H7 (cell line): ENCODE results near the gene IFNL3. TPM values are rescaled to one million over a fixed set of nuclear protein-coding genes. Genes with fewer than 3 reads are reported as not detected.
A peak's percentile ranks its signal among the peaks of the same experiment; 100 is the strongest.

Source experiments
- DNase-seq: peaks from one replicate; pipeline ENCODE4 v3.0.0; 2012
- H3K27me3 ChIP-seq: 2 replicates; pipeline ENCODE4 v1.6.0; 2011; ENCODE audit warnings: mild to moderate bottlenecking, low read length; ENCODE audit not compliant: control insufficient read depth, insufficient read depth
- H3K36me3 ChIP-seq: replicated peaks from 2 replicates; pipeline ENCODE4 v1.5.1; 2011; ENCODE audit warnings: low read length; ENCODE audit not compliant: control insufficient read depth, insufficient read depth
- H3K4me3 ChIP-seq: 2 replicates; pipeline ENCODE4 v1.5.1; 2011; ENCODE audit warnings: low read depth, mild to moderate bottlenecking, control low read depth, low read length, moderate library complexity; ENCODE audit not compliant: insufficient read depth
- total RNA-seq: library from RNA; depleted of rRNA; stranded (reverse); fragments of >200 nt; shearing (Covaris generic); gene quantifications from 2 replicates; pipeline ENCODE4 v1.2.3, GENCODE V29; 2014

The IFNL3 gene
- total RNA-seq, 1 experiment from 2014 or later: not detected

GRCh38 chr19:39264306-39265290 lies 19.8 kb upstream of the IFNL3 start:
- Histone ChIP-seq H3K36me3 (no peaks in the 10 kb centered on the region), H3K4me3 (peak overlapping the region; percentile 20; the same call in 1 of the 2 replicates), H3K27me3 (peaks cover 46% of the 10 kb centered on the region)
- DNase-seq: peak; percentile 87

DNA sequence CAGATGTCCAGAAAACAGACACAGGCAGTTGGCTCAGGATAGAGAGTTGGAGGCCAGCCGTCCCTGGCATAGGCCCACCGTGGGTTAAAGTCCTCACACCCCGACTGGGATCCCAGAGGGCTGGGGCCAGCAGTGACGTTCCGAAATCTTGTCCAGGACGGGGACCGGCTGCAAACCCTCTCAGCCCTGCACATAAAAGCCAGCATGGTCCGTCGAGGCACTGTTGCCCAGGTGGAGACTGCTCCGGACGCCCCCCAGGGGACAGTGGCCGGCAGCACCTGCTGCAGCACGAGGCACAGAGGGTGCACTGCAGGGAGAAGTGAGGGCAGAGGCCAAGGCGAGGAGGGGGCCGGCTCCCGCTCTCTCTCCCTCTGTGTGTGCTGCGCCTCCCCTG lies 19.1 kb upstream of the IFNL3 start:
- peaks cover 46% of the 10 kb centered on the region for H3K27me3 ChIP-seq
- DNase-seq: no peak
- H3K36me3 ChIP-seq: no peaks in the 10 kb centered on the region
- H3K4me3 ChIP-seq: peak overlapping the region; percentile 20; the same call in 1 of the 2 replicates

- Histone ChIP-seq H3K4me3 (no peak overlapping the region), H3K27me3 (peaks cover 46% of the 10 kb centered on the region), H3K36me3 (no peaks in the 10 kb centered on the region)
- DNase-seq: no peak
Observed at GRCh38 chr19:39262496-39262895, 17.7 kb upstream of the IFNL3 start.

- Histone ChIP-seq H3K27me3 (peaks cover 42% of the 10 kb centered on the region), H3K4me3 (no peak overlapping the region), H3K36me3 (no peaks in the 10 kb centered on the region)
- no peak for DNase-seq
Observed at GRCh38 chr19:39261704-39262103, 16.9 kb upstream of the IFNL3 start.

GRCh38 chr19:39257227-39257626 lies 12.4 kb upstream of the IFNL3 start:
- no peak for DNase-seq
- Histone ChIP-seq H3K27me3 (peaks cover 10% of the 10 kb centered on the region), H3K36me3 (no peaks in the 10 kb centered on the region)

DNA sequence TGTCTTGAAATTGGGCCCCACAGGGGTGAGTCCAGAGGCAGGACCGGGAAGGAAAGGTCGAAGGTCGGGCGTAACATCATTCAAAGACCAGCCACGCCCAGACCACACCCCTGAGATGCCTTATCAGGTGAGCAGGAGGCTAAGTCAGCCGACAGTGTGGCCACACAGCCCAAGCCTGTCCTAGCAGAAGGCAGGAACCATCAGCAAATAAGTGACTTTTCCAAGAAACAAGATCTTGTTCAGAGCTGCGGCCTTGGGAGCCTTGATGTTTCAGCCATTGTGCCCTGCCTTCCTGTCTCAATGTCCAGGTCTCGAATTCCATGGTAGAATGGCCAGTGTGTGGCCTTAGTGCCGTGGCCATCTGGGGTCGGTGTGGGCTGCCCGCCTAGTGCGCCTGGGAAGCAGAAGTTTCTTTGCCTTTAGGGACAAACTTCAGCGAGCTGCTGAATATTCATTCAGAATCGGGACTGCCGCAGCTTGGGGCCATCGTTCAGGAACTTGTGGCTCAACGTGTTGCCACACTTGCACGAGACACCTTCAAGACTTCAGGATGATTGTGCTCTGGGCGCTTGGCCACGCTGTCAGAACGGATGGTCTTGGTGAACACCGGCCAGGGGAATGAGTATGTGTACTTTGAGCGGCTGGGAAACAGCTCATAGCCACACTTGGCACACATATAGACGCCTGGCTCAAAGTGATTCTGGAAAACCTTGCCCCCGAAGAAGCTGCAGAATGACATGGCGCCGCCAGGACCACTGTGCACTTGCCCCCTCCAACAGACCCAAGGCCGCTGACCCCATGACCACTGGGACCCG lies 9.9 kb upstream of the IFNL3 start:
- Histone ChIP-seq H3K4me3 (no peak overlapping the region), H3K27me3 (peaks cover 10% of the 10 kb centered on the region), H3K36me3 (no peaks in the 10 kb centered on the region)
- DNase-seq: no peak

More at GRCh38 chr19:39257227-39257626, 12.4 kb upstream of the IFNL3 start:
- no peak overlapping the region for H3K4me3 ChIP-seq

DNA sequence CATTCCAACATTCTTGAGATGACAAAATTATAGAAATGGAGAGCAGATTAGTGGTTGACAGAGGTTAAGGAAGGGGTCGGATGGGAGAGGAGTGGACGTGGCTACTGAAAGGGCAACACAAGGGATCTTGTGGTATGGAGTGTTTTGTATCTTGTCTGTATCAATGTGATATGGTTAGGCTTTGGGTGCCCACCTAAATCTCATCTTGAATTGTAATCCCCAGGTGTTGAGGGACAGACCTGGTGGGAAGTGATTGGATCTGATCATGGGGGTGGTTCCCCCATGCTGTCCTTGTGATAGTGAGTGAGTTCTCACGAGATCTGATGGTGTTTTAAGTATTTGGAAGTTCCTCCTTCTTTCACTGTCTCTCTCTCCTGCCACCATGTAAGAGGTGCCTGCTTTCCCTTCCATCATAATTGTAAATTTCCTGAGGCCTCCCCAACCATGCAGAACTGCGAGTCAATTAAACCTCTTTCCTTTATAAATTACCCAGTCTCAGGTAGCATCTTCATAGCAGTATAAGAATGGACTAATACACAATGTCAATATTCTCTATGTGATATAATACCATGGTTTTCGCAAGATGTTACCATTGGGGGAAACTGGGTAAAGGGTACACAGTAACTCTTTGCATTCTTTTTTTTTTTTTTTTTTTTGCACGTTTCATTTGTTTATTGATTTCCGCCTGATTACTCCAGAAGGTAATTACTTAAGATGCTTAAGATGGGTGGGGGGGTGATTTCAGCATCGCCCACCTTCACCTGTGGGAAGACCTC lies 8.8 kb upstream of the IFNL3 start:
- Histone ChIP-seq H3K27me3 (peaks cover 21% of the 10 kb centered on the region), H3K4me3 (no peak overlapping the region), H3K36me3 (no peaks in the 10 kb centered on the region)
- no peak for DNase-seq

DNA sequence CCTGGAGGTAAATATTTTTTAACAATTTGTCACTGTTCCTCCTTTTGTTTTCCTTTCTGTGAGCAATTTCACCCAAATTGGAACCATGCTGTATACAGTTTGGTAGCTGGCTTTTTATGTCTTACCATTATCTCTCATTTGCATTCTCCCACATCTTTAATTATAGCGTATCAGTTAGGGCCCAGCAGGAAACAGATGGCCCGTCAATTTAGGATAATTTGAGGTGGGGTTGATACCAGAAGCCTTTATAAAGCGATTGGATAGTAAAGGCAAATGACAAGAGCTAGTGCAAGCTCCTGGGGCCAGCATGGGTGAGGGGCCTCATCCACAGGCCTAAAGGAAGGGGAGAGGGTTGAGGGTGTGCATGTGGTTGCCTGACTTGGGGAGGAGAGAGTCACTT lies 7.7 kb upstream of the IFNL3 start:
- no peak overlapping the region for H3K4me3 ChIP-seq
- DNase-seq: no peak
- no peaks in the 10 kb centered on the region for H3K36me3 ChIP-seq
- peaks cover 32% of the 10 kb centered on the region for H3K27me3 ChIP-seq

GRCh38 chr19:39251846-39252245 lies 7.0 kb upstream of the IFNL3 start:
- Histone ChIP-seq H3K36me3 (no peaks in the 10 kb centered on the region), H3K27me3 (peaks cover 38% of the 10 kb centered on the region)
- no peak for DNase-seq

DNA sequence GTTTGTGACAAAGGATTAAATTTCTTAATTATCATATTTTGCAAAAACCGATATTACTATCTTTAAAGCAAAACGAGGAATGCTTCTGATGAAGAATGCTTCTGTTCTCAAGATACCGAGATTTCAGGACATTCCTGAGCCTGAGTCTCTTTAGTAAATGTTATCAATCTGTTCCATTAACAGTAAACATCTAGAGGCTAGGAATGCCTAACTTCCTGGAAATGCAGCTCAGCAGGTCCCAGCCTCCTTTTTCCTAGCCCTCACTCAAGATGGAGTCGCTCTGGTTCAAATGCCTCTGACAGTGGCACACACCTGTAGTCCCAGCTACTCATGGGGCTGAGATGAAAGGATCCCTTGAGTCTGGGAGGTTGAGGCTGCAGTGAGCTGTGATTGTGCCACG lies 6.3 kb upstream of the IFNL3 start:
- Histone ChIP-seq H3K36me3 (no peaks in the 10 kb centered on the region), H3K4me3 (no peak overlapping the region), H3K27me3 (peaks cover 36% of the 10 kb centered on the region)
- DNase-seq: no peak

More at GRCh38 chr19:39251846-39252245, 7.0 kb upstream of the IFNL3 start:
- no peak overlapping the region for H3K4me3 ChIP-seq

DNA sequence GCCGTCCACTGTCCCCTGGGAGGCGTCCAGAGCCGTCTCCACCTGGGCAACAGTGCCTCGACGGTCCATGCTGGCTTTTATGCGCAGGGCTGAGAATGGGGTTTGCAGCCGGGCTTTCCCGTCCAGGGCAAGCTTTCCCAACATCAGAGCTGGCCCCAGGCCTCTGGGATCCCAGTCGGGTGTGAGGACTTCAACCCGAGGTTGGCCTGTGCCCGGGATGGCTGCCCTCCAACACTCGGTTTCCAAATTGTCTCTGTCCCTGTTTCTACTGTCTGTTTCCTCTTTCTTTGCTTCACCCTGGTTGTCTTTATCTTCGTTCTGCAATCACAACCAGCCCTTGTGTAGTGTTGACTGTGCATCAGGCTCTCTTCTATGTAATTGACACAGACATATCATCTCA lies 4.0 kb upstream of the IFNL3 start, which contains the start of gene IFNL4:
IFNL4 (minus strand) TSS at position 51 of the 400 bp plus-strand sequence.
- Histone ChIP-seq H3K36me3 (no peaks in the 10 kb centered on the region), H3K27me3 (peaks cover 38% of the 10 kb centered on the region), H3K4me3 (peak within 1 kb of the TSS; percentile 32)
- no peak for DNase-seq

- H3K4me3 ChIP-seq: peak overlapping the region; percentile 32
Observed at GRCh38 chr19:39247701-39248664, 3.2 kb upstream of the IFNL3 start.

GRCh38 chr19:39246951-39247669 lies 2.3 kb upstream of the IFNL3 start:
- peak; percentile 86 for DNase-seq
- Histone ChIP-seq H3K27me3 (peaks cover 38% of the 10 kb centered on the region), H3K36me3 (no peaks in the 10 kb centered on the region), H3K4me3 (peak overlapping the region; percentile 32)

More at GRCh38 chr19:39247701-39248664, 3.2 kb upstream of the IFNL3 start:
- peak; percentile 85 for DNase-seq
- H3K27me3 ChIP-seq: peaks cover 38% of the 10 kb centered on the region
- no peaks in the 10 kb centered on the region for H3K36me3 ChIP-seq
